Measurements from ENCODE around the gene PLSCR5. TPM values are rescaled to one million over a fixed set of nuclear protein-coding genes. Genes with fewer than 3 reads are reported as not detected.

PLSCR5 gene
- not detected in 2 replicates for polyA plus RNA-seq (2012; rRNA removed)
- not detected in 2 replicates for polyA plus RNA-seq (2012; cell fraction: cytosol; rRNA removed)
- polyA plus RNA-seq (2012; cell fraction: nucleus; rRNA removed) = not detected in 2 replicates

- Histone ChIP-seq H3K79me2 (ENCODE audit: insufficient read depth) (no peaks in the 10 kb centered on the region), H4K20me1 (ENCODE audit: insufficient read depth) (no peaks in the 10 kb centered on the region), H2AFZ (ENCODE audit: low read depth) (no peak within 1 kb of the TSS), H3K27me3 (ENCODE audit: insufficient read depth) (no peaks in the 10 kb centered on the region), H3K4me3 (ENCODE audit: low read depth in 2 of 2, low read length in 1 of 2) (no peak within 1 kb of the TSS), H3K27ac (ENCODE audit: low read depth in 2 of 2, low read length in 1 of 2) (no peak within 1 kb of the TSS), H3K4me1 (ENCODE audit: control insufficient read depth in 1 of 2, insufficient read depth in 2 of 2, low read depth in 1 of 2, low read length in 1 of 2) (no peaks in the 10 kb centered on the region), H3F3A (replicated peaks; ENCODE audit: insufficient read depth) (no peaks in the 10 kb centered on the region), H3K36me3 (replicated peaks in 1 of 2; ENCODE audit: control insufficient read depth in 1 of 2, insufficient read depth in 2 of 2, low read length in 1 of 2) (no peaks in the 10 kb centered on the region), H3K4me2 (no peak within 1 kb of the TSS), H3K9me3 (no peaks in the 10 kb centered on the region), H3K9me2 (no peaks in the 10 kb centered on the region), H3K9ac (no peak within 1 kb of the TSS)
- CTCF ChIA-PET = interaction anchor here (1.2 kb wide), 1 partner anchor 33 kb away, joined by 3 read pairs; no protein-coding TSS in a partner anchor
- DNase-seq = no peak
- no peak for TF ChIP-seq USF2 (IDR thresholded peaks at IDR 0.05; ENCODE audit: borderline replicate concordance, low read depth, low read length)
- TF ChIP-seq RAD21 (IDR thresholded peaks at IDR 0.05; ENCODE audit: low read length) = no peak
- no peak for TF ChIP-seq GATA2 (CRISPR knock-in tag; IDR thresholded peaks at IDR 0.05)
- TF ChIP-seq YY1 (IDR thresholded peaks at IDR 0.05; ENCODE audit: low read depth) = no peak
- TF ChIP-seq JUND (IDR thresholded peaks at IDR 0.05) = no peak
- no peak for TF ChIP-seq ELF1 (IDR thresholded peaks at IDR 0.05)
- TF ChIP-seq MEF2A (IDR thresholded peaks at IDR 0.05; ENCODE audit: borderline replicate concordance, low read depth) = no peak
- no peak for TF ChIP-seq RFX5 (IDR thresholded peaks at IDR 0.05; ENCODE audit: low read length)
- no peak for TF ChIP-seq SMC3 (IDR thresholded peaks at IDR 0.05; ENCODE audit: low read depth, low read length)
- TF ChIP-seq SIN3A (IDR thresholded peaks at IDR 0.05; ENCODE audit: borderline replicate concordance, low read depth, low read length) = no peak
- TF ChIP-seq, protein P1, sequence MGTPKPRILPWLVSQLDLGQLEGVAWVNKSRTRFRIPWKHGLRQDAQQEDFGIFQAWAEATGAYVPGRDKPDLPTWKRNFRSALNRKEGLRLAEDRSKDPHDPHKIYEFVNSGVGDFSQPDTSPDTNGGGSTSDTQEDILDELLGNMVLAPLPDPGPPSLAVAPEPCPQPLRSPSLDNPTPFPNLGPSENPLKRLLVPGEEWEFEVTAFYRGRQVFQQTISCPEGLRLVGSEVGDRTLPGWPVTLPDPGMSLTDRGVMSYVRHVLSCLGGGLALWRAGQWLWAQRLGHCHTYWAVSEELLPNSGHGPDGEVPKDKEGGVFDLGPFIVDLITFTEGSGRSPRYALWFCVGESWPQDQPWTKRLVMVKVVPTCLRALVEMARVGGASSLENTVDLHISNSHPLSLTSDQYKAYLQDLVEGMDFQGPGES (IDR thresholded peaks at IDR 0.05; ENCODE audit: low read depth, low read length) = no peak
- POLR2A ChIA-PET = no interaction called here
- 8% methylated on average over 3 of the region's 3 CpGs for WGBS (ENCODE audit: low lambda C conversion rate)
Measured at GRCh38 chr3:146605106-146605505, at the start of gene PLSCR5. PLSCR5 (minus strand) TSS chr3:146605346; CDS start chr3:146605212, 134 bp downstream.

DNA sequence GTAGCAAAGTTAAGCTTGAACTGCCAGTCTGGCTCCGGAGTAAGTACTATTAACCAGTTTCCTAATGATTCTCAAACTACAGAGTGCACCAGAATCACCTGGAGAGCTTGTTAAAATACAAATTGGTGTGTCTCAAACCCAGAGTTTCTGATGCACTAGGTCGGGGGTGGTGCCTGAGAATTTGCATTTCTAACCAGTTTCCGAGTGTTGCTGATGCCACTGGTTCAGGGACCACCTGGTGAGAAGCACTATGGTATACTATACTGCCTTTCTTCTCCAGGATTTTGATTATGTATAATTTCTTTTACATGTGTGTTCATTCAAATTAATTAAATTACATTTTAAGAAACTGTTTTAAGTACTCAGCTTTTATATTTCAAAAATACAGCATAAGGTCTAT, 48.8 kb upstream of the PLSCR5 start:
- Histone ChIP-seq H4K20me1 (ENCODE audit: insufficient read depth) (no peaks in the 10 kb centered on the region), H2AFZ (ENCODE audit: low read depth) (no peak overlapping the region), H3K79me2 (ENCODE audit: insufficient read depth) (no peaks in the 10 kb centered on the region), H3K9me2 (no peaks in the 10 kb centered on the region), H3K27me3 (ENCODE audit: insufficient read depth) (peaks cover 6% of the 10 kb centered on the region; the same call in 1 of the 2 replicates), H3K36me3 (replicated peaks in 1 of 2; ENCODE audit: control insufficient read depth in 1 of 2, insufficient read depth in 2 of 2, low read length in 1 of 2) (no peaks in the 10 kb centered on the region), H3K4me3 (ENCODE audit: low read depth in 2 of 2, low read length in 1 of 2) (no peak overlapping the region), H3K4me2 (no peak overlapping the region), H3K4me1 (ENCODE audit: control insufficient read depth in 1 of 2, insufficient read depth in 2 of 2, low read depth in 1 of 2, low read length in 1 of 2) (no peaks in the 10 kb centered on the region), H3K9ac (no peak overlapping the region), H3K9me3 (no peaks in the 10 kb centered on the region), H3K27ac (ENCODE audit: low read depth in 2 of 2, low read length in 1 of 2) (no peak overlapping the region), H3F3A (replicated peaks; ENCODE audit: insufficient read depth) (no peaks in the 10 kb centered on the region)
- 8% methylated on average over 3 of the region's 3 CpGs for WGBS (ENCODE audit: low lambda C conversion rate)
- CTCF ChIA-PET = interaction anchor here (1.5 kb wide), 1 partner anchor 13 kb away, joined by 4 read pairs; no protein-coding TSS in a partner anchor
- POLR2A ChIA-PET = no interaction called here
- DNase-seq = no peak
- TF ChIP-seq GATA2 (CRISPR knock-in tag; IDR thresholded peaks at IDR 0.05) (no peak), NRF1 (IDR thresholded peaks at IDR 0.05; ENCODE audit: low read depth, low read length) (no peak), SIN3A (IDR thresholded peaks at IDR 0.05; ENCODE audit: borderline replicate concordance, low read depth, low read length) (no peak), PBX3 (IDR thresholded peaks at IDR 0.05) (no peak), GABPA (IDR thresholded peaks at IDR 0.05; ENCODE audit: low read depth) (no peak), RCOR1 (IDR thresholded peaks at IDR 0.05; ENCODE audit: low read length) (no peak), EZH2phosphoT487 (IDR thresholded peaks at IDR 0.05; ENCODE audit: borderline replicate concordance, low read depth) (no peak), TEAD4 (IDR thresholded peaks at IDR 0.05; ENCODE audit: borderline replicate concordance, insufficient read depth) (no peak), RXRA (IDR thresholded peaks at IDR 0.05; ENCODE audit: borderline replicate concordance, low read depth) (no peak)
- TF ChIP-seq, protein P2, sequence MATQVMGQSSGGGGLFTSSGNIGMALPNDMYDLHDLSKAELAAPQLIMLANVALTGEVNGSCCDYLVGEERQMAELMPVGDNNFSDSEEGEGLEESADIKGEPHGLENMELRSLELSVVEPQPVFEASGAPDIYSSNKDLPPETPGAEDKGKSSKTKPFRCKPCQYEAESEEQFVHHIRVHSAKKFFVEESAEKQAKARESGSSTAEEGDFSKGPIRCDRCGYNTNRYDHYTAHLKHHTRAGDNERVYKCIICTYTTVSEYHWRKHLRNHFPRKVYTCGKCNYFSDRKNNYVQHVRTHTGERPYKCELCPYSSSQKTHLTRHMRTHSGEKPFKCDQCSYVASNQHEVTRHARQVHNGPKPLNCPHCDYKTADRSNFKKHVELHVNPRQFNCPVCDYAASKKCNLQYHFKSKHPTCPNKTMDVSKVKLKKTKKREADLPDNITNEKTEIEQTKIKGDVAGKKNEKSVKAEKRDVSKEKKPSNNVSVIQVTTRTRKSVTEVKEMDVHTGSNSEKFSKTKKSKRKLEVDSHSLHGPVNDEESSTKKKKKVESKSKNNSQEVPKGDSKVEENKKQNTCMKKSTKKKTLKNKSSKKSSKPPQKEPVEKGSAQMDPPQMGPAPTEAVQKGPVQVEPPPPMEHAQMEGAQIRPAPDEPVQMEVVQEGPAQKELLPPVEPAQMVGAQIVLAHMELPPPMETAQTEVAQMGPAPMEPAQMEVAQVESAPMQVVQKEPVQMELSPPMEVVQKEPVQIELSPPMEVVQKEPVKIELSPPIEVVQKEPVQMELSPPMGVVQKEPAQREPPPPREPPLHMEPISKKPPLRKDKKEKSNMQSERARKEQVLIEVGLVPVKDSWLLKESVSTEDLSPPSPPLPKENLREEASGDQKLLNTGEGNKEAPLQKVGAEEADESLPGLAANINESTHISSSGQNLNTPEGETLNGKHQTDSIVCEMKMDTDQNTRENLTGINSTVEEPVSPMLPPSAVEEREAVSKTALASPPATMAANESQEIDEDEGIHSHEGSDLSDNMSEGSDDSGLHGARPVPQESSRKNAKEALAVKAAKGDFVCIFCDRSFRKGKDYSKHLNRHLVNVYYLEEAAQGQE (IDR thresholded peaks at IDR 0.05; ENCODE audit: low read depth, low read length) = no peak

Data from SK-N-SH (cell line).